DND-41 (cell line): ENCODE measurements around the gene YPEL1.
"Not testable (repeated sequence)": the region's sequence is repeated elsewhere in the genome, so short reads cannot be mapped to it uniquely, and the experiment has no call there.

ENCODE experiments used
- ATAC-seq: fragments of 200-7000 bp; cut with Tn5 transposase; 3 replicates; pipeline ENCODE4 v1.9.1; 2021; ENCODE audit warnings: low read depth; ENCODE audit not compliant: insufficient read depth
- DNase-seq: peaks from one replicate; pipeline ENCODE4 v3.0.0-alpha.2; 2020
- H2AFZ ChIP-seq: 2 replicates; pipeline ENCODE4 v1.6.0; 2012; ENCODE audit warnings: low read depth, low read length
- H3K27ac ChIP-seq: 2 replicates; pipeline ENCODE4 v1.5.1; 2012; ENCODE audit warnings: low read length, inconsistent platforms
- H3K27me3 ChIP-seq: fragments of 200-600 bp; sonication (generic); 2 replicates; pipeline ENCODE4 v1.6.0; 2012; ENCODE audit warnings: low read length, mild to moderate bottlenecking, inconsistent platforms; ENCODE audit not compliant: insufficient read depth, poor library complexity
- H3K36me3 ChIP-seq: 2 replicates; pipeline ENCODE4 v1.5.1; 2012; ENCODE audit warnings: low read length, inconsistent platforms; ENCODE audit not compliant: insufficient read depth
- H3K4me1 ChIP-seq: 2 replicates; pipeline ENCODE4 v1.5.1; 2012; ENCODE audit warnings: mild to moderate bottlenecking, low read length; ENCODE audit not compliant: insufficient read depth
- H3K4me2 ChIP-seq: 2 replicates; pipeline ENCODE4 v1.6.0; 2012; ENCODE audit warnings: mild to moderate bottlenecking, moderate library complexity, low read length, inconsistent platforms; ENCODE audit not compliant: insufficient read depth
- H3K4me3 ChIP-seq, 2 experiments: fragments of 200-600 bp in 1 of 2; shearing (Covaris generic) in 1 of 2; 2 replicates each; pipeline ENCODE4 v1.5.1; 2012 to 2016; ENCODE audit warnings: inconsistent platforms in 2 of 2, low read length in 2 of 2, mild to moderate bottlenecking in 2 of 2, low read depth in 1 of 2, moderate library complexity in 1 of 2
- H3K79me2 ChIP-seq: 2 replicates; pipeline ENCODE4 v1.6.0; 2012; ENCODE audit warnings: low read length, inconsistent platforms; ENCODE audit not compliant: insufficient read depth
- H3K9ac ChIP-seq: 2 replicates; pipeline ENCODE4 v1.6.0; 2012; ENCODE audit warnings: low read depth, mild to moderate bottlenecking, inconsistent platforms, low read length, moderate library complexity
- H3K9me3 ChIP-seq: 2 replicates; pipeline ENCODE4 v1.5.1; 2012; ENCODE audit warnings: low read length, moderate library complexity, mild to moderate bottlenecking, inconsistent platforms; ENCODE audit not compliant: insufficient read depth, severe bottlenecking
- H4K20me1 ChIP-seq: 2 replicates; pipeline ENCODE4 v1.6.0; 2012; ENCODE audit warnings: low read length; ENCODE audit not compliant: insufficient read depth
- EZH2 ChIP-seq: IDR thresholded peaks from 3 replicates; pipeline ENCODE4 v1.6.1; 2012; ENCODE audit warnings: borderline replicate concordance, low read depth, mild to moderate bottlenecking, moderate library complexity, low read length, inconsistent platforms; ENCODE audit not compliant: severe bottlenecking
- TF ChIP-seq, protein P1 (sequence below): IDR thresholded peaks from 2 replicates; pipeline ENCODE4 v1.5.1; 2012; ENCODE audit warnings: borderline replicate concordance, low read length, moderate library complexity, mild to moderate bottlenecking; ENCODE audit not compliant: poor library complexity, severe bottlenecking; ENCODE audit errors: extremely low read depth

The YPEL1 gene

DNA sequence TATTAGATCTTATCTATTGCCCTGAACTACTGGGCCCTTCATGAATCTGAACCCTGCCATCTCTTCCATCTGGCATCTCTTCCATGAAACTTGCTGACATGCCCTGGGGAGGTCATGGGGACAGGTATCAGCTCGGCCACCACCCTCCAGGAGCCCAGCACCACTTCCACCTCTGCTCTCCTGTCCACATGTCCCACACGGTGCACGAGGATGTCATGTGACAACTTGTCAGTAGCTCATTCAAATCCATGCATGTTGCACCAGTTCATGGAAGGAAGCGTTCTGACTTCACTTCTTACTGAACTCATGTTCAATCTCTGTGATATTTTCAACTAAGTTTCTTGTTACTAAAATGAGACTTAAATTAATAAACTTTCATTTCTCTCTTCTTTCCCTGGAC is 16.6 kb downstream of the YPEL1 start:
- no peak overlapping the region for H3K9ac ChIP-seq
- H3K27me3 ChIP-seq: no peaks in the 10 kb centered on the region
- no peak overlapping the region for H3K4me2 ChIP-seq
- H3K36me3 ChIP-seq: peaks cover 13% of the 10 kb centered on the region
- no peaks in the 10 kb centered on the region for H3K4me1 ChIP-seq
- peaks cover 12% of the 10 kb centered on the region for H4K20me1 ChIP-seq
- ATAC-seq: no peak
- no peak for DNase-seq
- no peak overlapping the region for H3K27ac ChIP-seq
- H3K9me3 ChIP-seq: no peaks in the 10 kb centered on the region
- no peak overlapping the region for H3K4me3 ChIP-seq
- H2AFZ ChIP-seq: no peak overlapping the region
- no peak for TF ChIP-seq EZH2
- TF ChIP-seq, protein P1, sequence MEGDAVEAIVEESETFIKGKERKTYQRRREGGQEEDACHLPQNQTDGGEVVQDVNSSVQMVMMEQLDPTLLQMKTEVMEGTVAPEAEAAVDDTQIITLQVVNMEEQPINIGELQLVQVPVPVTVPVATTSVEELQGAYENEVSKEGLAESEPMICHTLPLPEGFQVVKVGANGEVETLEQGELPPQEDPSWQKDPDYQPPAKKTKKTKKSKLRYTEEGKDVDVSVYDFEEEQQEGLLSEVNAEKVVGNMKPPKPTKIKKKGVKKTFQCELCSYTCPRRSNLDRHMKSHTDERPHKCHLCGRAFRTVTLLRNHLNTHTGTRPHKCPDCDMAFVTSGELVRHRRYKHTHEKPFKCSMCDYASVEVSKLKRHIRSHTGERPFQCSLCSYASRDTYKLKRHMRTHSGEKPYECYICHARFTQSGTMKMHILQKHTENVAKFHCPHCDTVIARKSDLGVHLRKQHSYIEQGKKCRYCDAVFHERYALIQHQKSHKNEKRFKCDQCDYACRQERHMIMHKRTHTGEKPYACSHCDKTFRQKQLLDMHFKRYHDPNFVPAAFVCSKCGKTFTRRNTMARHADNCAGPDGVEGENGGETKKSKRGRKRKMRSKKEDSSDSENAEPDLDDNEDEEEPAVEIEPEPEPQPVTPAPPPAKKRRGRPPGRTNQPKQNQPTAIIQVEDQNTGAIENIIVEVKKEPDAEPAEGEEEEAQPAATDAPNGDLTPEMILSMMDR: no peak
- H3K79me2 ChIP-seq: peaks cover 42% of the 10 kb centered on the region

- Histone ChIP-seq H3K36me3 (peaks cover 14% of the 10 kb centered on the region), H4K20me1 (peaks cover 15% of the 10 kb centered on the region), H3K4me2 (no peak overlapping the region), H3K79me2 (peaks cover 40% of the 10 kb centered on the region), H2AFZ (no peak overlapping the region), H3K9ac (no peak overlapping the region), H3K4me1 (no peaks in the 10 kb centered on the region), H3K27ac (no peak overlapping the region), H3K27me3 (no peaks in the 10 kb centered on the region), H3K4me3 (no peak overlapping the region), H3K9me3 (no peaks in the 10 kb centered on the region)
- TF ChIP-seq EZH2: no peak
- TF ChIP-seq, protein P1: no peak
- DNase-seq: no peak
- no peak for ATAC-seq
These were observed 17.1 kb downstream of the YPEL1 start for GRCh38 chr22:21718499-21718898.

DNA sequence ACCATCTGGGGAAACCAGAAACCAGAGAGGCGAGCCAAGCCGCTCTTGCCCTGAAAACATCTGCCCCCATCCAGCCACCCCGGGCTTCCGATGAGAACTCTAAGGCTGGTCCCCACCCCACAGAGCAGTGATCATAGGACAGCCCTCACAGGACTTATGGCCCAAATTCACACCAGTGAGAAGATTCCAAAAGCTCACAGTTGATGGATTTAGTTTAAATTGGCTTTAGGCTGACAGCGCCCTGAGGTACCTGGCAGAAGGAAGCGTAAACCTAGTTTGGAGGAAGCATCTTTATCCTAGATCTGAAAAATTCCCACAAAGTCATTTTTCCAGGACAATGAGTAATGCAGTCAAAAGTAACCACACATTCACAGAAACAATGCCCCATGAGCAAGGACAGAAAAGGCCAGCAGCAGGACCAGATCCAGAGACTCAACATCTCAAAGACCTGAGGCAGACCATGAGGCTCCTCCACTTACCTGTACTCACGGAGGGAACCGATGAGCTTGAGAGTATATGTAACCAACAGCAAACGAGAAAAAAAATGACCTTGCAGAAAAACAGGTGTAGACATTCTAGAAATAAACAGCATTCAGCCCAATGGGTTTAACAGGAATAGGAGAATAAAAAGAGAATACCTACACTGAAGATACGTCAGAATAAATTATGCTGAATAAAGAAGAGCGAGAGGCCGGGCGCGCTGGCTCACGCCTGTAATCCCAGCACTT is 19.0 kb downstream of the YPEL1 start:
- not testable (repeated sequence) for H3K4me3 ChIP-seq, H3K9me3 ChIP-seq, H3K4me1 ChIP-seq, H3K27ac ChIP-seq, H3K4me2 ChIP-seq, ATAC-seq, DNase-seq, H3K27me3 ChIP-seq, H2AFZ ChIP-seq, H3K9ac ChIP-seq
- peaks cover 44% of the 10 kb centered on the region for H3K79me2 ChIP-seq
- H3K36me3 ChIP-seq: peaks cover 17% of the 10 kb centered on the region
- H4K20me1 ChIP-seq: peaks cover 19% of the 10 kb centered on the region

DNA sequence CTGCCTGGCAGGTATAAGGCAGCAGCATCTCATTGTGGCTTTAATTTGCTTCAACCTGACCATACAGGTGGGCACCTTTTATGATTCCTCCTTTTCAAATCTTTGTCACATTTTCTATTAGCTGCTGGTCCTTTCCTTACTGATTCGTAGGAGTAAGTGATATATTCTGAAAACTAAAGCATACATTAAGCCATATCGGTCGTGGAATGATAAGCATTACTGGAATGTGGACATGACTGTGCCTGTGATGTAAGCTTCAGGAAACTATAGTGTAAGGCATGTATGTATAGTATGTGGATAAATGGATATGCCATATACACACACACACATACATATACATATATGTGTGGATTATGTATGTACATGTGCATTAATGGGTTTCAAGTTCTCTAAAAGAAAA is 20.8 kb downstream of the YPEL1 start:
- DNase-seq (no peak), ATAC-seq (no peak)
- peaks cover 21% of the 10 kb centered on the region for H4K20me1 ChIP-seq
- no peak overlapping the region for H2AFZ ChIP-seq
- H3K4me3 ChIP-seq: no peak overlapping the region
- TF ChIP-seq, protein P1: no peak
- no peak for TF ChIP-seq EZH2
- no peak overlapping the region for H3K4me2 ChIP-seq
- no peaks in the 10 kb centered on the region for H3K4me1 ChIP-seq
- peaks cover 50% of the 10 kb centered on the region for H3K79me2 ChIP-seq
- H3K36me3 ChIP-seq: peaks cover 27% of the 10 kb centered on the region
- no peaks in the 10 kb centered on the region for H3K9me3 ChIP-seq
- H3K27me3 ChIP-seq: no peaks in the 10 kb centered on the region
- no peak overlapping the region for H3K9ac ChIP-seq
- H3K27ac ChIP-seq: no peak overlapping the region
